GM12874 (cell line): ENCODE data around the gene BRWD1.

Experiments used
- CTCF ChIP-seq: IDR thresholded peaks from 2 replicates; pipeline ENCODE4 v1.5.1; 2011; ENCODE audit warnings: low read depth, mild to moderate bottlenecking, control low read depth, low read length, moderate library complexity; ENCODE audit not compliant: insufficient read depth

BRWD1 gene

GRCh38 chr21:39149882-39150281 lies 163.6 kb downstream of the BRWD1 start:
- no peak for TF ChIP-seq CTCF

- TF ChIP-seq CTCF: no peak
Observed at GRCh38 chr21:39148975-39149374, 164.5 kb downstream of the BRWD1 start.

- no peak for TF ChIP-seq CTCF
Observed at GRCh38 chr21:39144191-39144590, 169.2 kb downstream of the BRWD1 start.

- no peak for TF ChIP-seq CTCF
Observed at GRCh38 chr21:39142972-39143371, 170.5 kb downstream of the BRWD1 start.

GRCh38 chr21:39141502-39141901 lies 171.9 kb downstream of the BRWD1 start:
- TF ChIP-seq CTCF: no peak

- no peak for TF ChIP-seq CTCF
Observed at GRCh38 chr21:39137248-39138178, 175.9 kb downstream of the BRWD1 start.

- no peak for TF ChIP-seq CTCF
Observed at GRCh38 chr21:39136711-39137110, 176.7 kb downstream of the BRWD1 start.
